C4-2B (cell line): ENCODE data around the gene NPEPL1.

Source experiments
- H3K27ac ChIP-seq: fragments of 450-650 bp; 2 replicates; pipeline ENCODE4 v1.5.1; 2017
- ZFX ChIP-seq: fragments of 450-650 bp; IDR thresholded peaks from 2 replicates; pipeline ENCODE4 v1.6.1; 2017
- TF ChIP-seq, protein P1 (sequence below): fragments of 450-650 bp; conservative IDR thresholded peaks from 2 replicates; pipeline ENCODE4 v1.5.1; 2017; ENCODE audit warnings: mild to moderate bottlenecking

The NPEPL1 gene

DNA sequence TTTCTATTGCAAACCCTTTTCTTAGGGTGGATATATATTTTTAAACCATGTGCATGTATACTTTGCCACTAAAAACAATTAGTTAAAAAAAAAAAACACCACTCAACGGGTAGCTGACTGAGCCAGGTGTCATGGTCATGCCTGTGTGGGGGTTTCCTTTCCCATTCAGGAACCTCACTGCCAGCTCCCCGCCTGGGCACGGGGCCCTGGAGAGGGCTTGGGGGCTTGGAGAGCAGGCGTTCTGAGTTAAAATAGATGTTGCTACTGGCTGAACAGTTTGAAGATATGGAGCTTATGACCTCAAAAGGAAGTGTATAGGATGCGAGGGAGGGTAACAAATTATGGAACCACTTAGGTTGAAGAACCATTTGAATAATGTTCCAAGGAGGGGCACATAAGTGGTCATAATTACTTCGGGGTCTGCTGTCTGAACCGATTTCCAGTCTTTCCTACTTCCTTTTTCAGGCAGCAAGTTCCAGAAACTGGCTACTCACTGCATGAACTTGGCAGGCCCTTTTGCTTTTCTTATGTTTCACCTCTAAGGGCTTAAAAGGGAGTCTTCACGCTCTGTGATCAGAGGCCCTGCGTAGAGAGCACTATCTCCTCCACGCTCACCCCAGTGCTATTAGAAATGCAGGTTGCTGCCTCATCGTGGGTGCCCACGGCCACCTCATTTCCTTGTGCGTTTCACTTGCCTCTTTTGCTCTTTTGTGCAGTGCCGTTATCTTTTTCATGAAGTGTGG lies 31.6 kb upstream of the NPEPL1 start:
- no peak overlapping the region for H3K27ac ChIP-seq
- no peak for TF ChIP-seq ZFX
- TF ChIP-seq, protein P1, sequence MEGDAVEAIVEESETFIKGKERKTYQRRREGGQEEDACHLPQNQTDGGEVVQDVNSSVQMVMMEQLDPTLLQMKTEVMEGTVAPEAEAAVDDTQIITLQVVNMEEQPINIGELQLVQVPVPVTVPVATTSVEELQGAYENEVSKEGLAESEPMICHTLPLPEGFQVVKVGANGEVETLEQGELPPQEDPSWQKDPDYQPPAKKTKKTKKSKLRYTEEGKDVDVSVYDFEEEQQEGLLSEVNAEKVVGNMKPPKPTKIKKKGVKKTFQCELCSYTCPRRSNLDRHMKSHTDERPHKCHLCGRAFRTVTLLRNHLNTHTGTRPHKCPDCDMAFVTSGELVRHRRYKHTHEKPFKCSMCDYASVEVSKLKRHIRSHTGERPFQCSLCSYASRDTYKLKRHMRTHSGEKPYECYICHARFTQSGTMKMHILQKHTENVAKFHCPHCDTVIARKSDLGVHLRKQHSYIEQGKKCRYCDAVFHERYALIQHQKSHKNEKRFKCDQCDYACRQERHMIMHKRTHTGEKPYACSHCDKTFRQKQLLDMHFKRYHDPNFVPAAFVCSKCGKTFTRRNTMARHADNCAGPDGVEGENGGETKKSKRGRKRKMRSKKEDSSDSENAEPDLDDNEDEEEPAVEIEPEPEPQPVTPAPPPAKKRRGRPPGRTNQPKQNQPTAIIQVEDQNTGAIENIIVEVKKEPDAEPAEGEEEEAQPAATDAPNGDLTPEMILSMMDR: no peak

DNA sequence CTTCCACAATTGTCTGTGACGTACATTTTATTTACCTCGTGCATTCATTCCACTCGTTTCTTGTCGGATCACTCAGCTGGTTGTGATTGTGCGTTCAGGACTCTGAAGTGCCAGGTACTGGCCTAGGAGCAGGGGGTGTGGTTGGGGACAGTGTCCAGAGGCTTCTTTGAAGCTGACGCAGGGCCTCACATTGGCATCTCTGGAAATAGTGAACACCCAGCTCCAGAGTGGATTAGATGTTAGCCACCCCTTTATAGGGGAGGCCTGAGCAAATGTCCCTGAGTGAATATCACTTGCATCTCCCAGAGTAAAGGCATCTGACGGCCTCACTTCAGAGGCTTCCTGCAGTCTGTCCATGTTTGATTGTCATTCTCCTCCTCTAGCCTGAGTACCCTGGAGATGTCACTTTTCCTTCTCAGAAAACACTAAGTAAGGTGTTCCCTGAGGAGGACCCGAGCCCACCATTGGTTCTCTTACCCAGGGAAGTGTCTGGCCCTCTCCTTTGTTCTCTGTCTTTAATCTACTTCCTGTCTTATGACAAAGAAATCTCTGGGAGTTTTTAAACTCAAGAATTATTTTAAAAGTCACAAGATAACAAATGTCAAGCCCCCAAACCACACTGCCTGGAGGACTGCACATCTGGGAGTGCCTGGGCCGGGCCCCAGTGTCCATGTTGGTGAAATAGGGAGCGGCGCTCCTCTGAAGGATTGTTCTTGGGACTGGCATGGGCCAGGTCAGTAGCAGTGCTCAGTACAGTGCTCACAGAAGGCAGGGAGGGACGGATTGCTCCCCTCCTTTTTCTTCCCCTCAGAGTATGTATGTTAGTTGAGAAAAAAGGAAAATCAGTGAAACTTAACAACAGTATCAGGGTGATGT lies 30.8 kb upstream of the NPEPL1 start:
- H3K27ac ChIP-seq: no peak overlapping the region
- no peak for TF ChIP-seq ZFX
- TF ChIP-seq, protein P1: no peak

DNA sequence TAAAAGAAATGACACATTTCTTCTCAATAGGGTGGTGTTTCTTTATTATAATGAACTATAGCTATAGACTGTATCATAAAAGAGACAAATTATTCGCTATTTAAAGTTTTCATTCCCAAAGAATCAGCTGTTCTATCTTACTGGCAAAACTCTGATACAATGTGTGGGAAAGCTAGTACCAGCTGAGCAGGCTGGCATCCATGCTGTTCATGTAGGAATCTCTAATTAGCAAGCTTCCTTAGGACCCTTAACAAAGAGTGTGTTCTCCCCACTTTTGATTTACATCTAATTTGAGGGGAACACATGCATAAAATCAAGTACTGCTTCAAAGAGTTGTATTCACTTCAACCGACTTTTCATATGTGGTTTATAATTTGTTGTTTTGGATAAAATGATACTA lies 28.3 kb upstream of the NPEPL1 start:
- TF ChIP-seq, protein P1: no peak
- no peak for TF ChIP-seq ZFX
- no peak overlapping the region for H3K27ac ChIP-seq

DNA sequence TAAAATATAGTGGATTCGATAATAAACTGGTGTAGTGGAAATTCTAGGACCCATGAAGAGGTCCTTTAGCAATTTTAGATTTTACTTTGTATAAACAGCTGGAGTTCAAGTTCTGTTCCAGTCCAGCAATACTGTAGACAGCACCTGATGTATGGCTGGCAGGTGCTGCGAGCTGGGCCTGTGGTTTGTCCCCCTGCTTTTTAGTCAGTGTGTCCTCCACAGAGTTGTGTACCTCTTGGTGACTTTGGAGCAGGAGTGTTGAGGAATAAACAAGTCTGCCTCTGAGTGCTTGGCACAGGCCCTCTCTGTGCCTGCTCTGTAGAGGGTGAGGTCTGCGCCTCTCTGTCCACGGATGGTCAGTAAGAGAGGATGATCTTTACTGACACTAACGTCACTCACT lies 27.7 kb upstream of the NPEPL1 start:
- H3K27ac ChIP-seq: no peak overlapping the region
- TF ChIP-seq, protein P1: no peak
- no peak for TF ChIP-seq ZFX

DNA sequence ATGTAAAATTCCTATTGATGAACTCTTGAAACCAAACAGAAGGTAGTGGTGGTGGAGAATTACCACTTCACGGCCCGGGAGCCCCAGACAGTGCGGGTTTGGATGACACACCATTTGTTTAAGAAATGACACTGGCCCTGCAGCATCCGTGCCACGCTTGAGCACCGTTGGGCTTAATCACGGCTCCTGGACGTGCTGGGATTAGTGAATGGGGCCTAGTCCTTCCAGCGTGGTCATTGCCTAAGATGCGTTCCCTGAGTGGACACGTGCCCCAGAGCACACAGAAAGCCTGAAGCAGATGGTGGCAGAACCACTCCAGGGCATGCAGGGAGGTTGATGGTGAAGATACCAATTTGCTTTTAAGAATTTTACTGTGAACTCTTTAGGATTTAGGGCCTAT lies 27.0 kb upstream of the NPEPL1 start:
- TF ChIP-seq, protein P1: no peak
- H3K27ac ChIP-seq: no peak overlapping the region

DNA sequence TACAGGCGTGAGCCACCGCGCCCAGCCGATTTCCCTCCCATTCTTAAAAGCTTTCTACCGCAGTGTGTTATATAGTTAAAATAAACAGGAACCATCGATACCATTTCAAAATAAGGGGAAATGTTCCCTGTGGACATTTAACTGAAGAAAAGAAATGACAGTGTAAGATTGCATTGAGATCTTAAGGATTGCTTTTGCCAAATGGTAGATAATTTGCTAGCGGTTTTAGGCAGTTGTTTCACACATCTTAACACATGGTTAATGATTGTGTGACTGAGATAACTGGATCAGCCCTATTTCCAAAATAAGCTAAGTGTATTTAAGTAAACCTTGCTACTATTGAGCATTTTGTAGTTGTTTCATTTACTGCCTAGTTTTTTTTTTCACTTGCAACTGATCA lies 25.9 kb upstream of the NPEPL1 start:
- H3K27ac ChIP-seq: no peak overlapping the region
- TF ChIP-seq, protein P1: no peak
- no peak for TF ChIP-seq ZFX

DNA sequence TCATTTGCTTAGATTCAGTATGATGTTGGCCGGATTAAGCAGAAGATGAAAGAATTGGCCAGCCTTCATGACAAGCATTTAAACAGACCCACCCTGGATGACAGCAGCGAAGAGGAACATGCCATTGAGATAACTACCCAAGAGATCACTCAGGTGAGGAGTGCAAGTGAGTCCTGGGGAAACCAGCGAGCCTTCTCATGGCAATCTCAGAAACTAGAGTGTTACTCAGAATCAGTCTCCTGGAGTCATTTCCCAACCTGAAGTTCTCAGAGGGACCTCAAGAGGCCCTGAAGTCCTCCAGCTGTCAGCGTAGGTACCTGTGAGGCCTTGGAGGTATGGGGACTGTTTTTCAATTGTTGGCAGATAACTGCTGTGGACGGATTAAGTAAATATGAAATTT lies 24.6 kb upstream of the NPEPL1 start:
- TF ChIP-seq, protein P1: no peak
- no peak for TF ChIP-seq ZFX
- H3K27ac ChIP-seq: no peak overlapping the region
